Spleen (tissue), 11 donors: ENCODE measurements around the gene GSS. TPM values are rescaled to one million over a fixed set of nuclear protein-coding genes. Genes with fewer than 3 reads are reported as not detected.

Source experiments
- DNase-seq: peaks from one replicate; pipeline ENCODE4 v3.0.0-alpha.2; 2020
- H3K27ac ChIP-seq, 8 donors: fragments of 200-600 bp; sonication (generic) in 7 of 8; 1 replicate in 4 of 8; 2 replicates in 4 of 8; pipeline versions ENCODE4 v1.5.0 to v1.8.0; 2016 to 2021; ENCODE audit warnings: inconsistent platforms in 4 of 8, mild to moderate bottlenecking in 4 of 8, moderate library complexity in 1 of 8
- H3K27me3 ChIP-seq, 7 donors: fragments of 200-600 bp; sonication (generic) in 6 of 7; replicated peaks in 1 of 7; 1 replicate in 4 of 7; 2 replicates in 3 of 7; pipeline versions ENCODE4 v1.5.0 to v1.8.0; 2016 to 2021; ENCODE audit warnings: inconsistent platforms in 3 of 7, mild to moderate bottlenecking in 1 of 7
- H3K36me3 ChIP-seq, 6 donors: fragments of 200-600 bp; sonication (generic) in 5 of 6; 1 replicate in 4 of 6; 2 replicates in 2 of 6; pipeline versions ENCODE4 v1.5.0 to v1.8.0; 2016 to 2021; ENCODE audit warnings: inconsistent platforms in 2 of 6
- H3K4me1 ChIP-seq, 6 donors: fragments of 200-600 bp; sonication (generic) in 5 of 6; 1 replicate in 3 of 6; 2 replicates in 3 of 6; pipeline versions ENCODE4 v1.5.0 to v1.8.0; 2016 to 2021; ENCODE audit warnings: inconsistent platforms in 3 of 6
- H3K4me3 ChIP-seq, 8 donors: fragments of 200-600 bp; sonication (generic) in 7 of 8; 1 replicate in 4 of 8; 2 replicates in 4 of 8; pipeline versions ENCODE4 v1.5.0 to v1.8.0; 2016 to 2021; ENCODE audit warnings: inconsistent platforms in 4 of 8, mild to moderate bottlenecking in 4 of 8, moderate library complexity in 2 of 8
- H3K9me3 ChIP-seq, 8 donors: fragments of 200-600 bp; sonication (generic) in 7 of 8; 1 replicate in 4 of 8; 2 replicates in 4 of 8; pipeline versions ENCODE4 v1.5.0 to v1.8.0; 2016 to 2021; ENCODE audit warnings: inconsistent platforms in 4 of 8
- POLR2A ChIP-seq, 3 donors: fragments of 450-650 bp; IDR thresholded peaks; one replicate each; pipeline ENCODE4 v1.5.1; 2017; ENCODE audit warnings: antibody characterized with exemption in 3 of 3, mild to moderate bottlenecking in 1 of 3
- POLR2AphosphoS5 ChIP-seq, 3 donors: sonication (generic); formaldehyde crosslinking; IDR thresholded peaks; one replicate each; pipeline ENCODE4 v1.5.1; 2017; ENCODE audit warnings: antibody characterized with exemption in 3 of 3
- WGBS, 5 donors: extraction: QIAGEN DNeasy Blood & Tissue Kit in 3 of 5; methylation state at CpG; one replicate each; pipeline versions ENCODE4 v1.1.5 to v1.1.7; 2013 to 2018; 5-methylcytosine and 5-hydroxymethylcytosine counted together
- intact Hi-C: fragments of 100-400 bp; cut with DNase I; formaldehyde crosslinking; loops from one replicate; pipeline ENCODE4 v1.15.0; 2023; ENCODE audit warnings: low total_unique reads
- polyA plus RNA-seq, 3 donors: library from polyadenylated mRNA; stranded (reverse); fragments of 200-250 nt; gene quantifications; one replicate each; pipeline ENCODE4 v1.2.1, GENCODE V29; 2013
- total RNA-seq, 7 donors: library from RNA; depleted of rRNA in 3 of 7; stranded (reverse); fragments of >200 nt in 3 of 7; fragmentation: NEBNext Ultra II Directional in 4 of 7; extraction: Animal tissue kit (Norgen Biotek cat#: 25700) in 4 of 7; gene quantifications; one replicate each; pipeline versions ENCODE4 v1.1.0 to v1.2.1, GENCODE V29; 2016 to 2021
- TF ChIP-seq, protein P1 (sequence below), 11 experiments: fragments of 200-600 bp in 7 of 11; fragments of 450-650 bp in 4 of 11; sonication (generic) in 4 of 11; IDR thresholded peaks in 8 of 11; conservative IDR thresholded peaks in 3 of 11; 1 replicate in 7 of 11; 2 replicates in 4 of 11; pipeline versions ENCODE4 v1.4.0 to v1.8.0; 2016 to 2021; ENCODE audit warnings: antibody characterized with exemption in 11 of 11, inconsistent platforms in 4 of 11, mild to moderate bottlenecking in 1 of 11
- donor health status: healthy with polysubstance abuse.
- donor health status: DM: no; HTN: no; CAD: no; lungs with moderate emphysema.
- donor health status: DM: no; HTN: no; CAD: no.
- donor health status: Bipolar disorder and iron deficiency.
- donor health status: healthy.
- donor health status: DM: no; HTN: no; CAD: no.
- donor health status: DM: yes; HTN: yes; CAD: no.

The GSS gene
- total and polyA plus RNA-seq, 10 donors = 19.8 to 46.1 (median 32.7) TPM

DNA sequence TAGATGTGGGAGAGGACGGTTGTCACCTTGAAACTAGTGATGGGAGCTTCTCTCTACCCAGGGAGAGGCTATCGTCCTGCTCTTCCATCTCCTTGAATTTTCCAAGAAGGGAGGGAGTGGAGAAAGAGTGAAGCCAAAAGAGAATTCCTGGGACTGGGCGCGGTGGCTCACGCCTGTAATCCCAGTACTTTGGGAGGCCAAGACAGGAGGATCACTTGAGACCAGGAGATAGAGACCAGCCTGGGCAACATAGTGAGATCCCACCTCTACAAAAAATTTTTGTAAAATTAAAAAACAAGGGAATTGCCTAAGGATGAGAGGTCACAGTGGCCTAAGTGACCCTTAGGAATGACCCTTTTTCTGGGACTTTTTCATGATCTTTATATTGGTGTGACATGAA lies 8.9 kb upstream of the GSS start:
- intact Hi-C loops = no loop called here
- Histone ChIP-seq H3K4me3 (no peak overlapping the region), H3K27ac (no peak overlapping the region), H3K9me3 (no peaks in the 10 kb centered on the region), H3K4me1 (peaks cover 0 to 4% (median 0%) of the 10 kb centered on the region in 6 donors), H3K27me3 (no peaks in the 10 kb centered on the region), H3K36me3 (no peaks in the 10 kb centered on the region)
- WGBS, 5 donors = 88 to 97% (median 94%) methylated on average over 5 of the region's 5 CpGs
- DNase-seq = no peak
- TF ChIP-seq, protein P1, sequence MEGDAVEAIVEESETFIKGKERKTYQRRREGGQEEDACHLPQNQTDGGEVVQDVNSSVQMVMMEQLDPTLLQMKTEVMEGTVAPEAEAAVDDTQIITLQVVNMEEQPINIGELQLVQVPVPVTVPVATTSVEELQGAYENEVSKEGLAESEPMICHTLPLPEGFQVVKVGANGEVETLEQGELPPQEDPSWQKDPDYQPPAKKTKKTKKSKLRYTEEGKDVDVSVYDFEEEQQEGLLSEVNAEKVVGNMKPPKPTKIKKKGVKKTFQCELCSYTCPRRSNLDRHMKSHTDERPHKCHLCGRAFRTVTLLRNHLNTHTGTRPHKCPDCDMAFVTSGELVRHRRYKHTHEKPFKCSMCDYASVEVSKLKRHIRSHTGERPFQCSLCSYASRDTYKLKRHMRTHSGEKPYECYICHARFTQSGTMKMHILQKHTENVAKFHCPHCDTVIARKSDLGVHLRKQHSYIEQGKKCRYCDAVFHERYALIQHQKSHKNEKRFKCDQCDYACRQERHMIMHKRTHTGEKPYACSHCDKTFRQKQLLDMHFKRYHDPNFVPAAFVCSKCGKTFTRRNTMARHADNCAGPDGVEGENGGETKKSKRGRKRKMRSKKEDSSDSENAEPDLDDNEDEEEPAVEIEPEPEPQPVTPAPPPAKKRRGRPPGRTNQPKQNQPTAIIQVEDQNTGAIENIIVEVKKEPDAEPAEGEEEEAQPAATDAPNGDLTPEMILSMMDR (IDR thresholded peaks at IDR 0.05 in 8 of 11, conservative IDR thresholded peaks at IDR 0.05 in 3 of 11) = no peak
- no peak for TF ChIP-seq POLR2AphosphoS5 (IDR thresholded peaks at IDR 0.05)
- TF ChIP-seq POLR2A (IDR thresholded peaks at IDR 0.05) = no peak

DNA sequence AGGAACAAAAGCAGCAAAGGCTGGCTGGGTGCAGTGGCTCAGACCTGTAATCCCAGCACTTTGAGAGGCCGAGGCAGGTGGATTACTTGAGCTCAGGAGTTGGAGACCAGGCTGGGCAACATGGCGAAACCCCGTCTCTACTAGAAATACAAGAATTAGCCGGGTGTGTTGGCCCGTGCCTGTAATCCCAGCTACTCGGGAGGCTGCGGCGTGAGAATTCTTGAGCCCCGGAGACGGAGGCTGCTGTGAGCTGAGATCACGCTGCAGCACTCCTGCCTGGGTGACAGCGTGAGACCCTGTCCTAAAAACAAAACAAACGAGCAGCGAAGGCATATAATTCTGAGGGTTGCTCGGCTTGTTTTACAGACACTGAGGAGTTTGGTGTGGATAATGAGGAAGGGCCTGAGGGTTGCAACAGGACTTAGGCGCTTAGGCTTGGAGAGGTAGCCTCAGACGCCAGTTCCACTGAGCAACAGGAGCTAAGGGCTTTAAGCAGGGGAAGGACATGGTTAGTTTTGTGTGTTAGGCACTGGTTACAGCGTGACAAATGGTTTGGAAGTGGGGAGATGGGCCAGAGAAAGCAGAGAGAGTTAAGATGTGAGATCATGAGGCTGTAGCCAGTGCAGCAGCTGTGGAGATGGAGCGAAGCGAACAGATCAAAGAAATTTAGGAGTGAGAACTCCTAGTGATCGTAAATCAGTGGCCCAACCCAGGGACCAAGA lies 1.3 kb upstream of the GSS start:
- H3K27ac ChIP-seq = no peak overlapping the region
- no peaks in the 10 kb centered on the region for H3K9me3 ChIP-seq
- peaks cover 3 to 32% (median 19%) of the 10 kb centered on the region in 6 donors for H3K4me1 ChIP-seq
- 91 to 95% (median 94%) methylated on average over 21 of the region's 21 CpGs for WGBS, 5 donors
- H3K4me3 ChIP-seq = no peak overlapping the region
- no peaks in the 10 kb centered on the region for H3K36me3 ChIP-seq
- TF ChIP-seq POLR2A (IDR thresholded peaks at IDR 0.05) (no peak), POLR2AphosphoS5 (IDR thresholded peaks at IDR 0.05) (no peak)
- TF ChIP-seq, protein P1 (IDR thresholded peaks at IDR 0.05 in 8 of 11, conservative IDR thresholded peaks at IDR 0.05 in 3 of 11) = no peak
- intact Hi-C loops = loop anchor here (5.0 kb wide), 1 partner anchor 85 kb away; the partner anchor contains the start of gene GGT7
- DNase-seq = no peak
- H3K27me3 ChIP-seq = no peaks in the 10 kb centered on the region

DNA sequence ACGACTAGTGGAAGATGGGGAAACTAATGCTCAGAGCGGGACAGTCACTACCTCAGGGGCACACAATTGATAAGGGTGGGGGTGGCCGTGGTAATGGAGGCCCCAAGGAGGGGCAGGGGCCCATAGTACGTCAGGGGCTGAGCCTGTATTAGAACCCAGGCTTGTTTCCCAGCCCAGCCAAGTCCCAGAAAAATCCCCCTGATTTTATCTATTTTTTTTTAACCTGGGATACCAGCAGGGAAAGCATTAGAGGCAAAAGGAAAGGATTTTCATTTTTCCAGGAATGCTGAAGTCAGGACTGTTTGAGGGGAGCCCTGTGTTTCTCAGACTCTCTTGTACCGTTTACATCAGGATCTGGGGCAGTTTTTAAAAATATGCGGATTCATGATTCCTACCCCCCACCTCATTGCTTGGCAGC lies 444 bp upstream of the GSS start:
- Histone ChIP-seq H3K4me3 (peak overlapping the region; percentile 59 to 81 (median 74)), H3K9me3 (no peaks in the 10 kb centered on the region), H3K27ac (peak overlapping the region; percentile 43 to 94 (median 89)), H3K4me1 (peaks cover 3 to 32% (median 19%) of the 10 kb centered on the region in 6 donors), H3K27me3 (no peaks in the 10 kb centered on the region), H3K36me3 (peaks cover 0 to 8% (median 3%) of the 10 kb centered on the region in 6 donors)
- WGBS, 5 donors = 16 to 20% (median 18%) methylated on average over 6 of the region's 6 CpGs
- DNase-seq = no peak
- intact Hi-C loops = loop anchor here (5.0 kb wide), 1 partner anchor 84 kb away; the partner anchor contains the start of gene GGT7
- no peak for TF ChIP-seq POLR2AphosphoS5 (IDR thresholded peaks at IDR 0.05)
- TF ChIP-seq, protein P1 (IDR thresholded peaks at IDR 0.05 in 8 of 11, conservative IDR thresholded peaks at IDR 0.05 in 3 of 11) = peak in 6 of 11 experiments; percentile 2 to 35 (median 22)

DNA sequence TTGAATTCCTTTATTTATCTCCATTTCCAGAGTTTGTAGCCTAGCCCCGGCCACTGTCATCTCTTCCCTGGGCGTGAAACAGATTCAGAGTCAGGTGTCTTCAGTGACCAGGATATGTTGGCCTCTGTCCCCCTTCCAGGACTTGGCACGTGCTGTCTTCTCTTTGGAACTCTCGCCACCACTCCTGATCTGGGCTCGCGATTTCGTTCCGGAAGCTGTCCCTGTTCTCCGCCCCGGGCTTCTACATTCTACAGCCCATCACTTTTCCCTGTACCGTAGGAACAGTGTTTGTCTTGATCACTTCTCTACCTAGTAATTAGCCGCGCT lies 739 bp downstream of the GSS start:
- Histone ChIP-seq H3K27ac (peak overlapping the region; percentile 43 to 94 (median 89)), H3K4me1 (peaks cover 3 to 28% (median 19%) of the 10 kb centered on the region in 6 donors), H3K36me3 (peaks cover 0 to 19% (median 9%) of the 10 kb centered on the region in 6 donors), H3K9me3 (no peaks in the 10 kb centered on the region), H3K27me3 (no peaks in the 10 kb centered on the region), H3K4me3 (peak overlapping the region; percentile 59 to 81 (median 74))
- intact Hi-C loops = loop anchor here (5.0 kb wide), 1 partner anchor 83 kb away; the partner anchor contains the start of gene GGT7
- 14 to 26% (median 20%) methylated on average over 13 of the region's 13 CpGs for WGBS, 5 donors
- DNase-seq = no peak
- TF ChIP-seq, protein P1 (IDR thresholded peaks at IDR 0.05 in 8 of 11, conservative IDR thresholded peaks at IDR 0.05 in 3 of 11) = no peak
- no peak for TF ChIP-seq POLR2AphosphoS5 (IDR thresholded peaks at IDR 0.05)
- TF ChIP-seq POLR2A (IDR thresholded peaks at IDR 0.05) = no peak
